Neuronal stem cell (in vitro differentiated cells): ENCODE data around the gene IFT57.

ENCODE experiments used
- DNase-seq: peaks from one replicate; pipeline ENCODE4 v3.0.0-alpha.2; 2013; ENCODE audit warnings: low spot score
- H2AFZ ChIP-seq: one replicate; pipeline ENCODE4 v1.6.1; 2013; ENCODE audit warnings: mild to moderate bottlenecking, low read length, inconsistent platforms
- H2AK5ac ChIP-seq: 2 replicates; pipeline ENCODE4 v1.6.1; 2013; ENCODE audit warnings: low read depth, mild to moderate bottlenecking, inconsistent platforms, low read length, moderate library complexity, mixed read lengths
- H2BK120ac ChIP-seq: 2 replicates; pipeline ENCODE4 v1.6.1; 2013; ENCODE audit warnings: low read depth, mild to moderate bottlenecking, inconsistent platforms, low read length, moderate library complexity, mixed read lengths
- H2BK12ac ChIP-seq: one replicate; pipeline ENCODE4 v1.6.1; 2013; ENCODE audit warnings: low read length, inconsistent platforms
- H2BK15ac ChIP-seq: 2 replicates; pipeline ENCODE4 v1.6.1; 2013; ENCODE audit warnings: mild to moderate bottlenecking, low read length, inconsistent platforms, mixed read lengths
- H2BK5ac ChIP-seq: one replicate; pipeline ENCODE4 v1.6.1; 2013; ENCODE audit warnings: inconsistent platforms, mild to moderate bottlenecking, low read length, moderate library complexity
- H3K14ac ChIP-seq: one replicate; pipeline ENCODE4 v1.6.1; 2013; ENCODE audit warnings: low read length, inconsistent platforms
- H3K18ac ChIP-seq: 2 replicates; pipeline ENCODE4 v1.6.1; 2013; ENCODE audit warnings: low read length, inconsistent platforms
- H3K23ac ChIP-seq: 2 replicates; pipeline ENCODE4 v1.6.1; 2013; ENCODE audit warnings: low read depth, mild to moderate bottlenecking, mixed read lengths, low read length, inconsistent platforms; ENCODE audit not compliant: poor library complexity
- H3K27ac ChIP-seq: replicated peaks from 3 replicates; pipeline ENCODE4 v1.5.1; 2013; ENCODE audit warnings: low read length, inconsistent platforms
- H3K27me3 ChIP-seq, 3 experiments: 2 replicates each; pipeline ENCODE4 v1.6.1; 2013; ENCODE audit warnings: low read length in 3 of 3, mild to moderate bottlenecking in 2 of 3, inconsistent platforms in 1 of 3, low read depth in 1 of 3, mixed read lengths in 1 of 3, moderate library complexity in 1 of 3; ENCODE audit not compliant: control insufficient read depth in 3 of 3, insufficient read depth in 3 of 3
- H3K36me3 ChIP-seq, 2 donors: replicated peaks in 1 of 2; 2 replicates each; pipeline ENCODE4 v1.6.1; 2013; ENCODE audit warnings: low read length in 2 of 2; ENCODE audit not compliant: control insufficient read depth in 2 of 2, insufficient read depth in 2 of 2
- H3K4ac ChIP-seq: 2 replicates; pipeline ENCODE4 v1.6.1; 2013; ENCODE audit warnings: inconsistent platforms, mild to moderate bottlenecking, low read length, moderate library complexity
- H3K4me1 ChIP-seq, 2 donors: 1 replicate in 1 of 2; 2 replicates in 1 of 2; pipeline ENCODE4 v1.6.1; 2013; ENCODE audit warnings: low read length in 2 of 2, low read depth in 1 of 2; ENCODE audit not compliant: control insufficient read depth in 2 of 2, insufficient read depth in 1 of 2
- H3K4me2 ChIP-seq: one replicate; pipeline ENCODE4 v1.6.1; 2013; ENCODE audit warnings: mild to moderate bottlenecking, low read length, inconsistent platforms; ENCODE audit not compliant: insufficient read depth, poor library complexity, severe bottlenecking
- H3K4me3 ChIP-seq, 2 donors: 2 replicates each; pipeline ENCODE4 v1.5.1; 2013; ENCODE audit warnings: low read length in 2 of 2, mild to moderate bottlenecking in 2 of 2, inconsistent platforms in 1 of 2, moderate library complexity in 1 of 2
- H3K79me1 ChIP-seq: one replicate; pipeline ENCODE4 v1.6.1; 2013; ENCODE audit warnings: low read depth, mild to moderate bottlenecking, inconsistent platforms, low read length, moderate library complexity
- H3K9ac ChIP-seq: one replicate; pipeline ENCODE4 v1.6.1; 2013; ENCODE audit warnings: mild to moderate bottlenecking, low read depth, low read length, inconsistent platforms; ENCODE audit not compliant: poor library complexity
- H3K9me3 ChIP-seq, 2 donors: replicated peaks in 1 of 2; 2 replicates each; pipeline versions ENCODE3 to v1.6.1; 2013; ENCODE audit warnings: low read length in 2 of 2, mild to moderate bottlenecking in 2 of 2, inconsistent platforms in 1 of 2, low read depth in 1 of 2, mixed read lengths in 1 of 2, moderate library complexity in 1 of 2; ENCODE audit not compliant: control insufficient read depth in 2 of 2, insufficient read depth in 1 of 2
- H4K8ac ChIP-seq: one replicate; pipeline ENCODE4 v1.6.1; 2013; ENCODE audit warnings: low read depth, mild to moderate bottlenecking, inconsistent platforms, low read length, moderate library complexity
- H4K91ac ChIP-seq: one replicate; pipeline ENCODE4 v1.6.1; 2013; ENCODE audit warnings: low read length, low read depth, mild to moderate bottlenecking, inconsistent platforms; ENCODE audit not compliant: poor library complexity
- WGBS, 2 donors: extraction: QIAGEN DNeasy Blood & Tissue Kit; methylation state at CpG; one replicate each; pipeline ENCODE4 v1.1.7; 2013; ENCODE audit warnings: missing lambda C conversion rate in 2 of 2, mixed read lengths in 1 of 2; ENCODE audit not compliant: insufficient read length in 2 of 2, insufficient replicate concordance in 1 of 2; ENCODE audit errors: extremely low coverage in 2 of 2; 5-methylcytosine and 5-hydroxymethylcytosine counted together

IFT57 gene

DNA sequence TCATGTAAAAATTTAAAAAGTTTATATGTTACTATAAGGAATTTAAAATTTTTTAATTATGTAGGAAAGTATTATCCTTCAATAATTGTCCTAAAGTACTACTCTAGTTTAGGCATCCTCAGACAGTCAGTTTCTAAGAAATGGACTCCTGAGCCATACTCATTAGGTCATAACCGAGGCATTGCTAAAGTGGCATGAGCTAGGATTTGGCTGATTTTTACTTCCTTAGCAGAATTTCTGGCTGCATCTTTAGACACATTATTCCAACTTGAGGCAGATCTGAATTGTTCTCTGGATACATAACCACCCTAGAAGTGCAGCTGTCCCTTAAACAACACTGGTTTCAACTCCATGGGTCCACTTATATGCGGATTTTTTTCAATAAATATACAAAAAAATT, 38.3 kb downstream of the IFT57 start:
- Histone ChIP-seq H4K91ac (no peak overlapping the region), H3K14ac (no peak overlapping the region), H3K79me1 (peaks cover 1% of the 10 kb centered on the region), H2BK5ac (no peak overlapping the region), H3K23ac (no peak overlapping the region), H3K9ac (no peak overlapping the region), H2BK120ac (no peak overlapping the region), H3K4me2 (no peak overlapping the region), H3K18ac (no peak overlapping the region), H3K27me3 (no peaks in the 10 kb centered on the region), H3K4ac (no peak overlapping the region), H3K4me3 (no peak overlapping the region), H2AK5ac (no peak overlapping the region), H2BK12ac (no peak overlapping the region), H3K27ac (no peak overlapping the region), H3K4me1 (no peaks in the 10 kb centered on the region), H2BK15ac (no peak overlapping the region), H4K8ac (no peak overlapping the region), H2AFZ (no peak overlapping the region), H3K9me3 (peaks cover 0 to 7% of the 10 kb centered on the region in 2 donors), H3K36me3 (peaks cover 0 to under 1% of the 10 kb centered on the region in 2 donors)
- no CpG with 5 or more reads among the region's 2 CpGs for WGBS, 2 donors
- DNase-seq, result no peak

DNA sequence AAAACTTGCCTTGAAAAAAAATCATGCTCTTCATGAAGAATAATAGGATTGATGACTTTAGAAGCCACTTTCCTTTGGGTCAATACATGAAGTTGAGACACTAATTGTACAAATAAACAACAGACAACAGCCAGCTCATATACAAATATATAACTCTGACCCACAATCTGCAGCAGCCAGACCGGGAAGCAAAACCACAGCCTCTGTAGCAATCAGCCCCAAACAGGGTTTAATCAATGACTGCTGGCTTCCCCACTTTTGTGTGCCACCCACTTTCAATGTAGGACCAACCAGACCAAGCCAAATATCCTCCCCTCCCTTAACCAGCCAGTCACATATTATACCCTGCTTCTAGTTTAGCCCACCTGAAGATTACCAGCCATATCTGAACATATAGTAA, 39.0 kb downstream of the IFT57 start:
- H3K9ac ChIP-seq, result no peak overlapping the region
- no peak overlapping the region for H2BK5ac ChIP-seq
- H3K27ac ChIP-seq, result no peak overlapping the region
- H3K4me2 ChIP-seq, result no peak overlapping the region
- no peak overlapping the region for H3K18ac ChIP-seq
- H3K4me1 ChIP-seq, result no peaks in the 10 kb centered on the region
- no peak overlapping the region for H2BK120ac ChIP-seq
- no peak overlapping the region for H3K14ac ChIP-seq
- no peak overlapping the region for H2AFZ ChIP-seq
- no peak overlapping the region for H2BK12ac ChIP-seq
- peaks cover 0 to 7% of the 10 kb centered on the region in 2 donors for H3K9me3 ChIP-seq
- no peak overlapping the region for H2AK5ac ChIP-seq
- H4K8ac ChIP-seq, result no peak overlapping the region
- DNase-seq, result no peak
- no peak overlapping the region for H3K4me3 ChIP-seq
- H3K27me3 ChIP-seq, result no peaks in the 10 kb centered on the region
- peaks cover 1% of the 10 kb centered on the region for H3K79me1 ChIP-seq
- H3K23ac ChIP-seq, result no peak overlapping the region
- WGBS, 2 donors, result no CpG with 5 or more reads among the region's 1 CpG
- H3K4ac ChIP-seq, result no peak overlapping the region
- H4K91ac ChIP-seq, result no peak overlapping the region
- no peak overlapping the region for H2BK15ac ChIP-seq
- no peaks in the 10 kb centered on the region for H3K36me3 ChIP-seq

DNA sequence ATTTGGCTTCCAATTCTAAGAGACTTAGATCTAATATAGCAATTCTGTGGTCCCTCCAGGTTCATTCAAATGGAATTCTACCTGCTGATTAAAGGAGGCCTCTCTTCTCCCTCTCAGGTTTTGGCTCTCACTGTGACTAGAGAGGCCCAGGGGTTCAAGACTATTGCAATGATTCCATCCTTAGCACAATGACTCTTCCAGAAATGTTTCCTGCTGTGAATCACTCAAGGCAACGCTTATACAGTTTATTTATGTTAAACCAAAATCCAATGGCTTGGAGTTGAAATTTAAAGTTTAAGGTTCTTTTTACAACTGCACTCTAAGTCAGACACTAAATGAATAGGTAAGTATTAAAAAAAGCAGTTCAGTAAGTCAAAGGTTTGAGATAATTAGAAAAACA, 39.9 kb downstream of the IFT57 start:
- Histone ChIP-seq H3K79me1 (peaks cover 1% of the 10 kb centered on the region), H3K23ac (no peak overlapping the region), H2AFZ (no peak overlapping the region), H2BK5ac (no peak overlapping the region), H3K4me3 (no peak overlapping the region), H4K8ac (no peak overlapping the region), H3K4me1 (no peaks in the 10 kb centered on the region), H3K4ac (no peak overlapping the region), H2BK12ac (no peak overlapping the region), H3K4me2 (no peak overlapping the region), H3K9ac (no peak overlapping the region), H2BK15ac (no peak overlapping the region), H3K27ac (no peak overlapping the region), H2BK120ac (no peak overlapping the region), H3K27me3 (no peaks in the 10 kb centered on the region), H4K91ac (no peak overlapping the region), H2AK5ac (no peak overlapping the region), H3K14ac (no peak overlapping the region), H3K36me3 (no peaks in the 10 kb centered on the region), H3K18ac (no peak overlapping the region), H3K9me3 (peaks cover 0 to 7% of the 10 kb centered on the region in 2 donors)
- no peak for DNase-seq
- WGBS, 2 donors, result no CpG with 5 or more reads among the region's 1 CpG

DNA sequence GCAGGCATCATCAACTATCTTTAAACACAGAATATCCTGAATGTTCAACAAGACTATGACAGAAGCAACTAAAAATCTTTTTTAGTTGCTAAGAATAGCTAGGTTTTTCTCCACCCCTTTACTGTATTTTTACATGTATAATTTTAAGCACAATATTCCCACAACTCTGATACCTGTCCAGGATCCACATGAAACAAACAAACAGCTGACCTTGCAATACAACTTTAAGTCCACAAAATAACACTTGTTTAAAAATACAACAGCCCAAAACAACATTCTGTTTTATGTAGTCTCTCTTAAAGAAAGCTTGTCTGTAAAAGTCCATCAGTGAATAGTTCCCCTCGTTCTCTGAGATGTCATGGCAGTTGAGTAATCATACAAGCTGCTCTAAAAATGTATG, 41.1 kb downstream of the IFT57 start:
- H2BK12ac ChIP-seq, result no peak overlapping the region
- H3K4ac ChIP-seq, result no peak overlapping the region
- no peak overlapping the region for H2AFZ ChIP-seq
- no peak overlapping the region for H3K14ac ChIP-seq
- H4K91ac ChIP-seq, result no peak overlapping the region
- H3K23ac ChIP-seq, result no peak overlapping the region
- no peak overlapping the region for H2BK5ac ChIP-seq
- no peak for DNase-seq
- no peak overlapping the region for H3K4me3 ChIP-seq
- peaks cover 0 to 7% of the 10 kb centered on the region in 2 donors for H3K9me3 ChIP-seq
- H4K8ac ChIP-seq, result no peak overlapping the region
- no peak overlapping the region for H3K27ac ChIP-seq
- no peak overlapping the region for H2BK15ac ChIP-seq
- no peaks in the 10 kb centered on the region for H3K4me1 ChIP-seq
- no peak overlapping the region for H3K18ac ChIP-seq
- no peak overlapping the region for H2BK120ac ChIP-seq
- H3K27me3 ChIP-seq, result no peaks in the 10 kb centered on the region
- no CpG with 5 or more reads among the region's 1 CpG for WGBS, 2 donors
- H2AK5ac ChIP-seq, result no peak overlapping the region
- no peak overlapping the region for H3K4me2 ChIP-seq
- no peaks in the 10 kb centered on the region for H3K79me1 ChIP-seq
- no peaks in the 10 kb centered on the region for H3K36me3 ChIP-seq
- no peak overlapping the region for H3K9ac ChIP-seq
